Panc1 (cell line): ENCODE data around the gene ADRM1.
A peak's percentile ranks its signal among the peaks of the same experiment; 100 is the strongest.

Source experiments
- POLR2AphosphoS5 ChIP-seq: IDR thresholded peaks from 2 replicates; pipeline ENCODE4 v1.6.1; 2012; ENCODE audit warnings: mild to moderate bottlenecking, low read depth, low read length, moderate library complexity
- SIN3A ChIP-seq: IDR thresholded peaks from 2 replicates; pipeline ENCODE4 v1.6.1; 2012; ENCODE audit warnings: low read depth, mild to moderate bottlenecking, low read length, moderate library complexity, borderline replicate concordance; ENCODE audit not compliant: insufficient read depth
- TF ChIP-seq, protein P1 (sequence below): fragments of 450-650 bp; IDR thresholded peaks from 2 replicates; pipeline ENCODE4 v1.5.1; 2017; ENCODE audit warnings: mild to moderate bottlenecking

GRCh38 chr20:62302341-62303061 is at the start of gene ADRM1:
- TF ChIP-seq, protein P1, sequence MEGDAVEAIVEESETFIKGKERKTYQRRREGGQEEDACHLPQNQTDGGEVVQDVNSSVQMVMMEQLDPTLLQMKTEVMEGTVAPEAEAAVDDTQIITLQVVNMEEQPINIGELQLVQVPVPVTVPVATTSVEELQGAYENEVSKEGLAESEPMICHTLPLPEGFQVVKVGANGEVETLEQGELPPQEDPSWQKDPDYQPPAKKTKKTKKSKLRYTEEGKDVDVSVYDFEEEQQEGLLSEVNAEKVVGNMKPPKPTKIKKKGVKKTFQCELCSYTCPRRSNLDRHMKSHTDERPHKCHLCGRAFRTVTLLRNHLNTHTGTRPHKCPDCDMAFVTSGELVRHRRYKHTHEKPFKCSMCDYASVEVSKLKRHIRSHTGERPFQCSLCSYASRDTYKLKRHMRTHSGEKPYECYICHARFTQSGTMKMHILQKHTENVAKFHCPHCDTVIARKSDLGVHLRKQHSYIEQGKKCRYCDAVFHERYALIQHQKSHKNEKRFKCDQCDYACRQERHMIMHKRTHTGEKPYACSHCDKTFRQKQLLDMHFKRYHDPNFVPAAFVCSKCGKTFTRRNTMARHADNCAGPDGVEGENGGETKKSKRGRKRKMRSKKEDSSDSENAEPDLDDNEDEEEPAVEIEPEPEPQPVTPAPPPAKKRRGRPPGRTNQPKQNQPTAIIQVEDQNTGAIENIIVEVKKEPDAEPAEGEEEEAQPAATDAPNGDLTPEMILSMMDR = peak; percentile 92
- TF ChIP-seq POLR2AphosphoS5 = peak; percentile 41; the same call in 1 of the 2 replicates
- peak; percentile 94 for TF ChIP-seq SIN3A
